ENCODE results near the gene ABHD6. TPM values are rescaled to one million over a fixed set of nuclear protein-coding genes. Genes with fewer than 3 reads are reported as not detected.

Gene ABHD6
- total and polyA plus RNA-seq, 9 of the 15 experiments (the other 6 are each of a cell fraction or from before 2014, with no cell fraction given): 0.53 to 3.6 (median 2.5) TPM

DNA sequence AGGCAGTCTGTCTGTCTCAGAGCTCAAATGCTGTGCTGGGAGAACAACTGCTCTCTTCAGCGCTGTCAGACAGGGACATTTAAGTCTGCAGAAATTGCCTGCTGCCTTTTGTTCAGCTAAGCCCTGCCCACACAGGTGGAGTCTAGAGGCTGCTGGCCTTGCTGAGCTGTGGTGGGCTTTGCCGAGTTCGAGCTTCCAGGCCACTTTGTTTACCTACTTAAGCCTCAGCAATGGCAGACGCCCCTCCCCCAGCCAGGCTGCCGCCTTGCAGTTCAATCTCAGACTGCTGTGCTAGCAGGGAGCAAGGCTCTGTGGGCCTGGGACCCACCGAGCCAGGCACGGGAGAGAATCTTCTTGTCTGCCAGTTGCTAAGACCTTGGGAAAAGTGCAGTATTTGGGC, 43.5 kb downstream of the ABHD6 start:
- no peaks in the 10 kb centered on the region for H3K27me3 ChIP-seq (ENCODE audit: control insufficient read depth in 2 of 2, insufficient read depth in 2 of 2, low read length in 2 of 2)
- 41% methylated on average over 6 of the region's 7 CpGs for WGBS (ENCODE audit: insufficient coverage, low coverage, missing lambda C conversion rate)
- no peak for DNase-seq (ENCODE audit: extremely low read depth in 1 of 4, low spot score in 3 of 4)
- H2AFZ ChIP-seq (ENCODE audit: low read depth, low read length): no peak overlapping the region
- H3K9me3 ChIP-seq (replicated peaks; ENCODE audit: control insufficient read depth, insufficient read depth, low read depth, low read length): no peaks in the 10 kb centered on the region
- H3K9ac ChIP-seq (ENCODE audit: insufficient read depth in 1 of 2, low read depth in 2 of 2, low read length in 2 of 2): no peak overlapping the region
- TF ChIP-seq, protein P1, sequence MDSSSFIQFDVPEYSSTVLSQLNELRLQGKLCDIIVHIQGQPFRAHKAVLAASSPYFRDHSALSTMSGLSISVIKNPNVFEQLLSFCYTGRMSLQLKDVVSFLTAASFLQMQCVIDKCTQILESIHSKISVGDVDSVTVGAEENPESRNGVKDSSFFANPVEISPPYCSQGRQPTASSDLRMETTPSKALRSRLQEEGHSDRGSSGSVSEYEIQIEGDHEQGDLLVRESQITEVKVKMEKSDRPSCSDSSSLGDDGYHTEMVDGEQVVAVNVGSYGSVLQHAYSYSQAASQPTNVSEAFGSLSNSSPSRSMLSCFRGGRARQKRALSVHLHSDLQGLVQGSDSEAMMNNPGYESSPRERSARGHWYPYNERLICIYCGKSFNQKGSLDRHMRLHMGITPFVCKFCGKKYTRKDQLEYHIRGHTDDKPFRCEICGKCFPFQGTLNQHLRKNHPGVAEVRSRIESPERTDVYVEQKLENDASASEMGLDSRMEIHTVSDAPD (CRISPR knock-in tag; IDR thresholded peaks at IDR 0.05): no peak
- no peak for TF ChIP-seq BHLHE40 (IDR thresholded peaks at IDR 0.05; ENCODE audit: low read length)
- in situ Hi-C loops (cut with MboI): no loop called here
- ChIA-PET CTCF (ENCODE audit: low intra/inter-chr PET ratio) (no interaction called here), POLR2A (interaction anchor here (0.6 kb wide), 1 partner anchor 140 kb away, joined by 3 read pairs; no protein-coding TSS in a partner anchor)
- intact Hi-C loops (cut with micrococcal nuclease): no loop called here
- 0 out of 3 replicates have a peak, but pooled peaks cover 4% of the 10 kb centered on the region for H3K36me3 ChIP-seq (ENCODE audit: control insufficient read depth, insufficient read depth, low read length)
- no peaks in the 10 kb centered on the region for H3K79me2 ChIP-seq (ENCODE audit: control insufficient read depth, insufficient read depth, low read length)
- H3K4me1 ChIP-seq (replicated peaks in 1 of 2; ENCODE audit: control insufficient read depth in 2 of 2, insufficient read depth in 2 of 2, low read length in 2 of 2): no peaks in the 10 kb centered on the region
- no TSS peak for BruUV-seq (replicated peaks)
- H4K20me1 ChIP-seq (replicated peaks; ENCODE audit: control insufficient read depth, insufficient read depth, low read length): no peaks in the 10 kb centered on the region
- no peak for ATAC-seq
- H3K4me2 ChIP-seq (ENCODE audit: insufficient read depth, low read length): no peak overlapping the region
- H3K9me1 ChIP-seq (ENCODE audit: control insufficient read depth, insufficient read depth, low read length): no peaks in the 10 kb centered on the region
- H3K27ac ChIP-seq (ENCODE audit: extremely low read depth, low read depth, low read length): no peak overlapping the region
- no peak overlapping the region for H3K4me3 ChIP-seq
- FAIRE-seq: no peak

GRCh38 chr3:58285334-58285733, 47.7 kb downstream of the ABHD6 start:
- no peak overlapping the region for H2AFZ ChIP-seq (ENCODE audit: low read depth, low read length)
- H3K4me3 ChIP-seq: no peak overlapping the region
- CTCF ChIA-PET (ENCODE audit: low intra/inter-chr PET ratio): no interaction called here
- FAIRE-seq (no peak), ATAC-seq (no peak), DNase-seq (ENCODE audit: extremely low read depth in 1 of 4, low spot score in 3 of 4) (no peak)
- WGBS (ENCODE audit: insufficient coverage, low coverage, missing lambda C conversion rate): 30% methylated on average over 5 of the region's 7 CpGs
- H3K9me3 ChIP-seq (replicated peaks; ENCODE audit: control insufficient read depth, insufficient read depth, low read depth, low read length): no peaks in the 10 kb centered on the region
- in situ Hi-C loops (cut with MboI): no loop called here
- H3K27ac ChIP-seq (ENCODE audit: extremely low read depth, low read depth, low read length): no peak overlapping the region
- no peak for TF ChIP-seq RBM15 (IDR thresholded peaks at IDR 0.05; ENCODE audit: insufficient read depth, low read length)
- no peak for TF ChIP-seq SAFB2 (IDR thresholded peaks at IDR 0.05; ENCODE audit: borderline replicate concordance, low read depth, low read length, severe bottlenecking)
- TF ChIP-seq MLLT1 (IDR thresholded peaks at IDR 0.05): no peak
- POLR2A ChIA-PET: no interaction called here
- intact Hi-C loops (cut with micrococcal nuclease): no loop called here
- H3K36me3 ChIP-seq (ENCODE audit: control insufficient read depth, insufficient read depth, low read length): 0 out of 3 replicates have a peak, but pooled peaks cover 4% of the 10 kb centered on the region
- no peaks in the 10 kb centered on the region for H4K20me1 ChIP-seq (replicated peaks; ENCODE audit: control insufficient read depth, insufficient read depth, low read length)
- H3K9me1 ChIP-seq (ENCODE audit: control insufficient read depth, insufficient read depth, low read length): no peaks in the 10 kb centered on the region
- no peak overlapping the region for H3K9ac ChIP-seq (ENCODE audit: insufficient read depth in 1 of 2, low read depth in 2 of 2, low read length in 2 of 2)
- H3K4me1 ChIP-seq (replicated peaks in 1 of 2; ENCODE audit: control insufficient read depth in 2 of 2, insufficient read depth in 2 of 2, low read length in 2 of 2): no peaks in the 10 kb centered on the region
- no peaks in the 10 kb centered on the region for H3K79me2 ChIP-seq (ENCODE audit: control insufficient read depth, insufficient read depth, low read length)
- BruUV-seq (replicated peaks): no TSS peak
- H3K4me2 ChIP-seq (ENCODE audit: insufficient read depth, low read length): no peak overlapping the region
- H3K27me3 ChIP-seq (ENCODE audit: control insufficient read depth in 2 of 2, insufficient read depth in 2 of 2, low read length in 2 of 2): no peaks in the 10 kb centered on the region

Data from K562 (cell line).